Measurements from ENCODE around the gene RET.

RET gene

DNA sequence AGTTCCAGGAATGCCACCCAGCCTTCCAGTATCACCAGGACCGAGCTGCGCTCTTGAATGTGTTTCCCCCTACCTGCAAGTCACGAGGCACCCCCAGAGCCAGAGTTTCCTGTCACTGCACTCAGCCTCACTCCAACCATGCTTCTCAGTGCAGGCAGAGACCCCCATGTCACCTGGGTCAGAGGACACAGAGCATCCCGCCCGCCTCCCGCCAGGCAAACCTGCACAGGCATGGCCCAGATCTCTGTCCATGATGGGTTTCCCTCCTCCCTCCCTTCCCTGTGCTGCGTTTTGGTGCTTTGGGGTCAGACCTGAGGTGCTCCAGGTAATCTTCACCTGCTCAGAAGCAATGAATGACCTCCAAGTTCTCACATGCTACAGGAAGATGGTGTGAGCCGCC lies 3.1 kb upstream of the RET start:
- DNase-seq (ENCODE audit: low read depth, low spot score): no peak
- H3K4me3 ChIP-seq (ENCODE audit: low read length): no peak overlapping the region

DNA sequence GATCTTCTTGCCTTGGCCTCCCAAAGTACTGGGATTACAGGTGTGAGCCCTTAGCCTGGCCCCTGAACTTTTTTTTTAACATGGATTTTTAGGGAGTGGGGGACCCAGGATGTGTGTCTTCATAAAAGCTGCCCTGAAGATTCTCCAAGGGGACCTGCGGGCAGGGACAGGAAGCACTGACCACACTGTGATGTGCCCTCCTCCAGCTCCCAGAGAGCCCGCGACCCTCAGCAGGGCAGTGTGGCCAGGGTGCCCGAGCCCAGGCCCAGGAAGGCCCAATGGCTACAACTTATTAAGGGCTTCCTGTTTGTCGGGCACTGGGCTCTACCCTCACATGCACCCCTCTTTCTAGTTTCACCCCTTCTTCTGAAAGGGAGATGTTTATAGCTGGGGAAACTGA lies 2.5 kb upstream of the RET start:
- no peak overlapping the region for H3K4me3 ChIP-seq (ENCODE audit: low read length)

GRCh38 chr10:43074827-43075611 lies 1.9 kb upstream of the RET start:
- no peak overlapping the region for H3K4me3 ChIP-seq (ENCODE audit: low read length)
- no peak for DNase-seq (ENCODE audit: low read depth, low spot score)

More for the DNA sequence above, 2.5 kb upstream of the RET start:
- DNase-seq (ENCODE audit: low read depth, low spot score): no peak

GRCh38 chr10:43075612-43076003 lies 1.3 kb upstream of the RET start:
- no peak for DNase-seq (ENCODE audit: low read depth, low spot score)
- H3K4me3 ChIP-seq (ENCODE audit: low read length): no peak overlapping the region

DNA sequence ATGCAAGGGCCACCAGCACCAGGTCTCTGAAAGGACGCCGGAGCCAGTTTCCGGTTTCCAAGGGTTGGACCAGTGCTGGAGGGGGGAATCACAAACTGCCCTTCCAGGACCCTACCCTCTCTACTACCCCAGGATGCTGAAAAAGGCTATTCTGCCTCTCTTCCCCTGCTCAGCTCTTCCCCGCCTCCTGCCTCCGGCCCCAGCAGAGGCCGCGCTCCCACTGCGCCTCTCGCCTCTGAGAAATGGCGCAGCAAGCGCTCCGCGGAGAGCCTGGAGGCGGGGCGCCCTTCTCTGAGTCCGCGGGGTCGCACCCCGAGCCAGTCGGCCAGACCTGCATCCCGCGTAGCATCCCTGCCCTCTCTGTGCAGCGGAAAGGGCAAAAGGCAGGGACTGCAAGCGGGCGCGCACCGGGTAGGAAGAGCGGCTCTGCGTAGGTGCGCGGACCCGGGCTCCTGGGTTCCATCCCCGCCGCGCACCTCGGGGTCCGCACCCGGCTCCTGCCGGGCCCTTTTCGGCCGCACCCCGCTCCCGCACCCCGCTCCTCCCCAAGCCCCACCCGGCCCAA lies 476 bp upstream of the RET start:
- DNase-seq (ENCODE audit: low read depth, low spot score): no peak
- no peak overlapping the region for H3K4me3 ChIP-seq (ENCODE audit: low read length)

GRCh38 chr10:43077421-43078171 lies 727 bp downstream of the RET start:
- no peak for DNase-seq (ENCODE audit: low read depth, low spot score)
- H3K4me3 ChIP-seq (ENCODE audit: low read length): no peak overlapping the region

GRCh38 chr10:43078175-43078985 lies 1.5 kb downstream of the RET start:
- DNase-seq (ENCODE audit: low read depth, low spot score): no peak
- H3K4me3 ChIP-seq (ENCODE audit: low read length): no peak overlapping the region

GRCh38 chr10:43078986-43079273 lies 2.1 kb downstream of the RET start:
- DNase-seq (ENCODE audit: low read depth, low spot score): peak; percentile 17
- H3K4me3 ChIP-seq (ENCODE audit: low read length): no peak overlapping the region

DNA sequence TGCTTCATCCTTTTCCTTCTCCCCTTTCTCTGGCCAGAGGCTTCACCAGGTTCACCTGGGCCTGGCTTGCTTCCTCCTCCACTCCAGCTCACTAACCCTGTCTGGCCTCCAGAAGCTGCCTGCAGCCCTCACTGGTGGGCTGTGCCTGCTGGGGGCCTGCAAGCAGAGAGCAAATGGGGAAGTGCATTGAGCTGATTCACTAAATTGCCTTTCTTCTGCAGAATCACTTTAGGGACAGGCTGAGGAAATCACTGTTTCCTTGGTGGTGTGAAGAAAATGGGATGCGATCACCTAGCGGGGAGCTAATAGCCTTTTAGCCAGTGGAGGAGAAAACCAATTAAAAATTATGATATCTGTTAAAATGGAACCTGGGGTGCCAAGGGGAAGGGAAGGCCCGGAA lies 3.0 kb downstream of the RET start:
- no peak for DNase-seq (ENCODE audit: low read depth, low spot score)
- no peak overlapping the region for H3K4me3 ChIP-seq (ENCODE audit: low read length)

DNA sequence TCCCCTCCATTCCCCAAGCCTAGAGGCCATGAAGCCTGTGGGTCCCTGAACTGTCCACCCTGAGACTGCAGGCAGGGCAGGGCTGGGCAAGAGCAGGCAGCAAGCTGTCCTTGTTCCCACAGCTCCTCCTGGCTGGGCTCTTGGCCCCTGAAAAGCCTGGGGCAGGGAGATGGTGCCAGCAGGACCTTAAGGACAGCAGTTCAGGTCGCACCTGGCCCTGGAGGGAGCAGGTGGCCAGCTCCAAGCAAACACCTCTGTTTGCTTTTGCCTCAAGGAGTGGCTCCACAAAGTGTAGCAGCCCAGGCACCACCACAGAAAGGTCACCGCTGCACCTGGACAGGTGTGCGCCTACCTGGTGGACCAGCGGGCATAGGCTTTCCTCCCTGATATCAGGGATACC lies 5.2 kb downstream of the RET start:
- no peak overlapping the region for H3K4me3 ChIP-seq (ENCODE audit: low read length)
- DNase-seq (ENCODE audit: low read depth, low spot score): no peak

DNA sequence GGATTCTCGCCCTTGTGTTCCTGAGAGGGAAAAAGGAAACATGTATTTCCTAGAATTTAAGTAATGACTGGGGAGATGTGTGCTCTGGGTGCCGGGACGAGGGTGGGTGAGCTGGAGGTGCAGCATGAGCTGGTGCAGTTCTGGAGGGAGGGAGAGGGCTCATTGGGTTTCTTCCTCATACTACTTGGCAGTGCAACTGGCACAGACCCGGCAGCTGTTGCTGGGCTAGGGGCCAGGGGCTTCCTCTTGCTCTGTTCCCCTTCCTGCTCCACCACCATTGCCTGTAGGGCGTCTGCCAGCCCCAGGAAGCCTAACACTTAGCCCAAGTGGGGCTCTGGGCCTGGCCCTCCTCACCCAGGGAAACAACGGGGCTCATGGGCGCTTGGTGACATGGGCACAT lies 5.9 kb downstream of the RET start:
- H3K4me3 ChIP-seq (ENCODE audit: low read length): no peak overlapping the region
- DNase-seq (ENCODE audit: low read depth, low spot score): no peak

DNA sequence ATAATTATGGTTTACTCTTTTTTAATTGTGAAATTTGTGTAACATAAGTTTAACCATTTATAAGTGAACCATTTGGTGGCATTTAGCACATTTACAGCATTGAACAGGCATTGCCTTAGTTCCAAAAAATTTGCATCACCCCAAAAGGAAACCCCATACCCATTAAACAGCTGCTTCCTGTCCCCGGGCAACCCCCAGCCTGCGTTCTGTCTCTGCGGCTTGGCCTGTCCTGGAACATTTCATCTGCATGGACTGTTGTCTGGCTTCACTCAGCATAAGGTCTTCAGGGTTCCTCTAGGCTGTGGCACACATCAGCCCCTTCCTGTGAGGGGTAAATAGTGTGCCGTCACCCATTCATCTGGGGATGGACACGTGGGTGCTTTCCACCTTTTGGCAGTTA lies 6.9 kb downstream of the RET start:
- DNase-seq (ENCODE audit: low read depth, low spot score): peak; percentile 16
- no peak overlapping the region for H3K4me3 ChIP-seq (ENCODE audit: low read length)

DNA sequence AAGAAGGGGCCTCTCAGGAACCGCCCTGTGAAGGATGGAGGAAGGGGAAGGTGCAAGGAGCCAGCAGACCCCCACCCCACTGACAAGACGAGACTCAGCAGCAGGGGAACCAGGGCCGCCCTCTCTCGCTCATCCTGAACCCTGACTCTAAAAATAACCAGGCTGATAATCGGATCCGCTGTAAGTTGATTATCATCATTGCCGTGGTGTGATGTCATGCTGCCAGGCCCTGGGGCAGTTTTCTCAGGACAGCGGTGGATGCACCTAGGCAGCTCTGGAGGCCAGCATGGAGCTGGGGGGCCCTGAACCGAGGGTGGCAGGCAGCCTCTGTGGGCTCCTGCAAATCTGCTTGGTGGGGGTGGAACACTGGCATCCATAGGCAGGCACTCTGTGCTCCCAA lies 7.9 kb downstream of the RET start:
- no peak for DNase-seq (ENCODE audit: low read depth, low spot score)
- no peak overlapping the region for H3K4me3 ChIP-seq (ENCODE audit: low read length)

DNA sequence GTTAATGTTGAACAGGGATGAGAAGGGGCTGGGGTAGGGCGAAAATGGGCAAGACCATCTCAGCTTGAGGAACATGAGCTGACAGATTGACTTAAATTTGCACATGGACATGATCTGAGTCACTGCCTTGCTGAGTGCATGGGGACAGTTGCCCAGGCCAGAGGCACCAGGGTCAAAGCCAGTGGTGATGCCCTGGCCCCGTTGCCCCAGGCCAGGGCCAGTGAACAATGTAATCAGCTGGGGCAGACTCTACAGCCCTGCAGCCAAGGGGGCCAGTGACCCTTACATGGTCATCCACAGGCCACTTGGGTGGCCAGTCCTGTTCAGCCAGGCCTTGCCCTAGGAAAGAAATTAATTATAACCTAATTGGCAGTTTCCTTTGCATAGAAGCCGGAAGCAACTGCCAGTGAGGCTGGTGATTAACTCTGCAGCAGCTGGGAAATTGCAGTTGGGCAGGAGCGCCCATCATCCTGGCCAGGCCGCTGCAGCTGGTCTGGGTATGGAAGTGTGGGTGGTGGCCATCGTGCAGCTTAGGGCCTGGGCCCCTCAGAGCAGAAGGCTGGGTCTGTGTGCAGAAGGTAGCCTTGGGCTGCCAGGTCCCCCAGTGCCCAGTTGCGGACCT lies 9.6 kb downstream of the RET start:
- no peak for DNase-seq (ENCODE audit: low read depth, low spot score)

GRCh38 chr10:43089519-43089918 lies 12.7 kb downstream of the RET start:
- DNase-seq (ENCODE audit: low read depth, low spot score): no peak
- H3K4me3 ChIP-seq (ENCODE audit: low read length): no peak overlapping the region

More for the DNA sequence above, 9.6 kb downstream of the RET start:
- H3K4me3 ChIP-seq (ENCODE audit: low read length): no peak overlapping the region

- no peak overlapping the region for H3K4me3 ChIP-seq (ENCODE audit: low read length)
- no peak for DNase-seq (ENCODE audit: low read depth, low spot score)
Observed at GRCh38 chr10:43090188-43090587, 13.3 kb downstream of the RET start.

- no peak overlapping the region for H3K4me3 ChIP-seq (ENCODE audit: low read length)
- no peak for DNase-seq (ENCODE audit: low read depth, low spot score)
Observed at GRCh38 chr10:43090664-43091063, 13.8 kb downstream of the RET start.

- DNase-seq (ENCODE audit: low read depth, low spot score): no peak
- no peak overlapping the region for H3K4me3 ChIP-seq (ENCODE audit: low read length)
Observed at GRCh38 chr10:43091846-43092245, 15.0 kb downstream of the RET start.

- no peak overlapping the region for H3K4me3 ChIP-seq (ENCODE audit: low read length)
- no peak for DNase-seq (ENCODE audit: low read depth, low spot score)
Observed at GRCh38 chr10:43093423-43094076, 16.7 kb downstream of the RET start.

Data from Jurkat, Clone E6-1 (cell line).